GM12872 (cell line): Measurements from ENCODE around the gene SGCA.

Experiments used
- TF ChIP-seq, protein P1 (sequence below): IDR thresholded peaks from 3 replicates; pipeline ENCODE4 v1.5.1; 2011; ENCODE audit warnings: low read depth, mild to moderate bottlenecking, low read length, moderate library complexity; ENCODE audit not compliant: insufficient read depth

Gene SGCA

DNA sequence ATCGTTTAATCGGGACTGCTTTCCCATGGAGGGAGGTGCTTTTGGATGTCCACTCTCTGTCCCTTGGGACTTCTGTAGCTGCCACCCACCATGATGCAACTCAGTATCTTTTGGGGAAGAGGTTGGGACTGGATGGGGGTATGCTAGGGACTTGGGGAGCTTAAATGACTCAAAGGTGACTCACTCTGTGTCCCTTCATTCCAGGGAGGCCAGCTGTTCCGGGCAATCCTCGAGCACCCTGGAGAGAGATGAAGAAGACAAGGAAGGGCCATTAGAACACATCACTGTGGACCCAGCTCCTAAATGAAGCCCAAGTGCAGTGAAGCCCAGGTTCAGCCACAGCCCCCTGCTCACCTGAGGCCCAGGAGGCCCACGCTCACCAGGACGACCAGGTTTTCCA is 31.0 kb downstream of the SGCA start:
- TF ChIP-seq, protein P1, sequence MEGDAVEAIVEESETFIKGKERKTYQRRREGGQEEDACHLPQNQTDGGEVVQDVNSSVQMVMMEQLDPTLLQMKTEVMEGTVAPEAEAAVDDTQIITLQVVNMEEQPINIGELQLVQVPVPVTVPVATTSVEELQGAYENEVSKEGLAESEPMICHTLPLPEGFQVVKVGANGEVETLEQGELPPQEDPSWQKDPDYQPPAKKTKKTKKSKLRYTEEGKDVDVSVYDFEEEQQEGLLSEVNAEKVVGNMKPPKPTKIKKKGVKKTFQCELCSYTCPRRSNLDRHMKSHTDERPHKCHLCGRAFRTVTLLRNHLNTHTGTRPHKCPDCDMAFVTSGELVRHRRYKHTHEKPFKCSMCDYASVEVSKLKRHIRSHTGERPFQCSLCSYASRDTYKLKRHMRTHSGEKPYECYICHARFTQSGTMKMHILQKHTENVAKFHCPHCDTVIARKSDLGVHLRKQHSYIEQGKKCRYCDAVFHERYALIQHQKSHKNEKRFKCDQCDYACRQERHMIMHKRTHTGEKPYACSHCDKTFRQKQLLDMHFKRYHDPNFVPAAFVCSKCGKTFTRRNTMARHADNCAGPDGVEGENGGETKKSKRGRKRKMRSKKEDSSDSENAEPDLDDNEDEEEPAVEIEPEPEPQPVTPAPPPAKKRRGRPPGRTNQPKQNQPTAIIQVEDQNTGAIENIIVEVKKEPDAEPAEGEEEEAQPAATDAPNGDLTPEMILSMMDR = no peak

DNA sequence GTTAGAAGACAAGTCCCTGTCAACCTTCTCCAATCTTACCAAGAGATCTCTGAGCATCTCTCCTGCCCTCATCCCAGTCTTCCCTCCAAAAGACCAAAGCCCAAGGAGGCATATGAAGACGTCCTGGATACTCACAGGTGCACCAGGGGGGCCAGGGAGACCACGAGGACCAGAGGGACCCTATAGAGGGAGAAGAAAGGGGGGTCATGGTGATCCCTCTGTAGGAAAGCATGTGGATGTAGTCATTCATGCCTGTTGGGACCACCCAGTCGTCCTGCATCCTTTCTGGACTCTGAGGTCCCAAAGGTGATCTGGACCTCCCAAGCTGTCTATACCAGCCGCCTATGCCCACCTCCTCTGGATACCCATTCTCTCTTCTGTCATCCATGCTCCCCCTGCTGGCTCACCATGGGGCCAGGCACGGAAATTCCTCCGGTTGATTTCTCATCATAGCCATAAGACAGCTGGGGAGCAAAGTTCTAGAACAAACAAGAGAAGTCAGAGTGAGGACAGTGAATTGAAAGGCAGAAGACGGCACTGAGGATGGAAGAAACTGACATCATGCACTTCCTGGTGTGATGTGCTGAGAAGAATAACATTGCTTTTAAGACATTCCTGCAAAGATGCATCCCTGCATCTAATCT is 32.3 kb downstream of the SGCA start:
- TF ChIP-seq, protein P1 = peak; percentile 82

DNA sequence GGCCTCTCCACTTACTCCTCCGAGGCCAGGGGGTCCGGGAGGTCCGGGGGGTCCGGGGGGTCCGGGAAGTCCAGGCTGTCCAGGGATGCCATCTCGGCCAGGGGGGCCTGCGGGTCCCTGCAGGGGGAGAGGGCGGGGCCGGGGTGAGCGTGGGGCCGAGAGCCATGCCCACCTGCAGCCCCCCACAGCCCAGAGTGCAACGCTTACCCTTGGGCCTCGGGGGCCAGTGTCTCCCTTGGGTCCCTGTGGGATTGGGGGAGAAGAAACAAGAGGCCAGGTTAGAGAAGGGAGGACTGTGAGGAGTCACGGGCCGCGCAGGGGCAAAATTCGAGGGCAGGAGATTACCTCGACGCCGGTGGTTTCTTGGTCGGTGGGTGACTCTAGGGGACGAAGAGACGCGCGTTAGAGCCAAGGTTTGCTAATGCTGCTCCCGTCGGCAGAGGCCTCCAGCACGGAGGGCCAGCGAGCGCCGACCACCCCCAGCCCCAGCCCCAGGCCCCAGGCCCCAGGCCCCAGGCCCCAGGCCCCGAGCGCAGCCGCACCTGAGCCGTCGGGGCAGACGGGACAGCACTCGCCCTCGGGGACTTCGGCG is 33.5 kb downstream of the SGCA start:
- TF ChIP-seq, protein P1 = no peak

DNA sequence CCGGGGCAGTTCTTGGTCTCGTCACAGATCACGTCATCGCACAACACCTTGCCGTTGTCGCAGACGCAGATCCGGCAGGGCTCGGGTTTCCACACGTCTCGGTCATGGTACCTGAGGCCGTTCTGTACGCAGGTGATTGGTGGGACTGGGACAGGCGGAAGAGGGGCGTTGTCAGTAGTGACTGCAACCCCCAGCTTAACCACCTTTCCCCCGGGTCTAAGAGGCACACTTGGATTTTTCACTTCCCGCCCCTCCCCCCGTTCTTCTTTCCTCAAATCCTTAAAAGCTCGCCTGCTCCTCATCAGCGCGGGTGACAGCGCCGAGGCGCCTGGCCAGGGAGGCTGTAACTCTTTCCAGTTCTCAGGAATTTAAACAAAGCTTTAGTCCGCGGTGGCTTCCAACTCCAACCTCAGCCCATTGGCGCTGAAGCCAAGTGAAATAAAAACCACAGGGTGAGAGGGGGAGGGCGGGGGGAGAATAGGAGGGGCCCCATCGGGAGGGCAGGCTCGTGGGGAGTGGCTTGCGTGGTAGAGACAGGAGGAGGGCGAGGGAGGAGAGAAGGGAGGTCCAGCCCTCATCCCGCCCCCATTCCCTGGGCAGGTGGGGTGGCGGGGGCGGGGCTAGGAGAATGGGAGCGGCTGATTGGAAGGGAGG is 34.1 kb downstream of the SGCA start:
- TF ChIP-seq, protein P1 = no peak

DNA sequence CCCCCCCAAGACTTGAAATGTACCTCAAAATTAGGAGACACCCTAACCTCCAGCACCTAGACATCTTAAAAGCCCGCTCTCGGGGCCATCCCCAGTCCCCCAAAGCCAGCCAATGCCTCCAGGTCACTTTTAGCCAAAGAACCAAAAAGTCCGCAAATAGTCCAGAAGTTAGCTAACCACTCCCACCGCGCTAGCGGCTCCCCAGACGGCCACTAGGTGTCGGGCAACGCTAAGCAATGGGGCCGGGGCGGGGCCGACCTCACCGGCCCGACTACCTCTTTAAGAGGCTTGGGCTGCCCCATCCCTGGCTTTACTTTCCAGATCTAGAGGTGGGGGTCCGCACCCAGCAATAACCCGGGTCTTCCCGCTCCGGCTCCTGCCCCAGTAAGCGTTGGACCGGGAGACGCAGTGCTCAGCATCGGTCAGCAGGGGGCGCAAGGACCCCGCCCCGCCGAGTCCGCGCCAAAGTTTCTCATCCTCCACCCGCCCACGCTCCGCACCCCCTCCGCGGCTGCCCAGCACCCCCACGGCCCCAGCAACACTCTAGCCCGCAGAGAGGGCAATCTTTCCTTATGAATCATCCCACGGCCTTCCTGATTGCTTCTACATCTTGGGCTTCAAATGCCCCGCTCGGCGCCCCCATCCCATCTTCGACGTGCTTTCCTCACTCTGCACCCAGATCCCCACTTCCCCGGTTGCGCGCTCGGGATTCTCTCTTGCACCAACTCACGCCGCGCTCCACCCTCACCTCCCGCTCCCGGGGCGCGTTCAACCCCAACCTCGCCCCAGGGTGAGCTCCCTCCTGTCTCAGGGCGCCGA is 34.9 kb downstream of the SGCA start:
- TF ChIP-seq, protein P1 = peak; percentile 94

DNA sequence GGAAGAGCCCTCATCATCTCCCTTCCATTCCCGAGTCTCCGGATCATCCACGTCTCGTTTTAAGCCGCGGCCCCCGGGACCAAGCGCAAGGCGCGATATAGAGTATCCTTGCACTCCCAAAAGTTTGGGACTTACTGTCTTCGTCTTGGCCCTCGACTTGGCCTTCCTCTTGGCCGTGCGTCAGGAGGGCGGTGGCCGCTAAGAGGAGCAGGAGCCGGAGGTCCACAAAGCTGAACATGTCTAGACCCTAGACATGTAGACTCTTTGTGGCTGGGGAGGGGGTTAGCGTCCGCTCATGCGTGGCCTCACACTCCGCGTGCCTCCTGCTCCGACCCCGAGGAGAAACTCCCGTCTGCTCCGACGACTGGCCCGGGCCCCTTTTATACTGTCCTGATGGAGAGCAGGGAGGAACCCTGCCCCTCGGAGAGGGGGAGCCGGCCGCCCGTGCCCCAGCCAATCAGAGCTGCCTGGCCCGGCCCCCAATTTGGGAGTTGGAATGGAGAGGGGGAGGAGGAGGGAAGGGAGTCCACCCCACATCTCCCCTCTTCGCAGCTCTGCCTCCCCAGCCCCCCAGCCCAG is 35.6 kb downstream of the SGCA start, which contains the start of gene COL1A1:
COL1A1 (minus strand) TSS at position 356 of the 579 bp plus-strand sequence; CDS start at position 238, 118 bp downstream.
- TF ChIP-seq, protein P1 = no peak
